Subcutaneous adipose tissue (tissue), 4 donors: ENCODE data around the gene ETNK1. TPM values are rescaled to one million over a fixed set of nuclear protein-coding genes. Genes with fewer than 3 reads are reported as not detected.

ENCODE experiments used
- total RNA-seq, 4 donors: library from RNA; depleted of rRNA; stranded (reverse); fragments of >200 nt; gene quantifications; one replicate each; pipeline ENCODE4 v1.1.0, GENCODE V29; 2016
- TF ChIP-seq, protein P1 (sequence below): fragments of 450-650 bp; IDR thresholded peaks from one replicate; pipeline ENCODE4 v1.5.1; 2016; ENCODE audit warnings: low read depth, mild to moderate bottlenecking, control low read depth, antibody characterized with exemption, moderate library complexity

Gene ETNK1
- total RNA-seq, 4 donors from 2014 or later: 31.6 to 80.6 (median 38.6) TPM

GRCh38 chr12:22635812-22636211, 10.8 kb downstream of the ETNK1 start:
- TF ChIP-seq, protein P1, sequence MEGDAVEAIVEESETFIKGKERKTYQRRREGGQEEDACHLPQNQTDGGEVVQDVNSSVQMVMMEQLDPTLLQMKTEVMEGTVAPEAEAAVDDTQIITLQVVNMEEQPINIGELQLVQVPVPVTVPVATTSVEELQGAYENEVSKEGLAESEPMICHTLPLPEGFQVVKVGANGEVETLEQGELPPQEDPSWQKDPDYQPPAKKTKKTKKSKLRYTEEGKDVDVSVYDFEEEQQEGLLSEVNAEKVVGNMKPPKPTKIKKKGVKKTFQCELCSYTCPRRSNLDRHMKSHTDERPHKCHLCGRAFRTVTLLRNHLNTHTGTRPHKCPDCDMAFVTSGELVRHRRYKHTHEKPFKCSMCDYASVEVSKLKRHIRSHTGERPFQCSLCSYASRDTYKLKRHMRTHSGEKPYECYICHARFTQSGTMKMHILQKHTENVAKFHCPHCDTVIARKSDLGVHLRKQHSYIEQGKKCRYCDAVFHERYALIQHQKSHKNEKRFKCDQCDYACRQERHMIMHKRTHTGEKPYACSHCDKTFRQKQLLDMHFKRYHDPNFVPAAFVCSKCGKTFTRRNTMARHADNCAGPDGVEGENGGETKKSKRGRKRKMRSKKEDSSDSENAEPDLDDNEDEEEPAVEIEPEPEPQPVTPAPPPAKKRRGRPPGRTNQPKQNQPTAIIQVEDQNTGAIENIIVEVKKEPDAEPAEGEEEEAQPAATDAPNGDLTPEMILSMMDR: no peak

GRCh38 chr12:22640851-22641250, 15.9 kb downstream of the ETNK1 start:
- TF ChIP-seq, protein P1: no peak

GRCh38 chr12:22641353-22642053, 16.5 kb downstream of the ETNK1 start:
- TF ChIP-seq, protein P1: no peak

- TF ChIP-seq, protein P1: no peak
Measured at GRCh38 chr12:22648668-22649067, 23.7 kb downstream of the ETNK1 start.

DNA sequence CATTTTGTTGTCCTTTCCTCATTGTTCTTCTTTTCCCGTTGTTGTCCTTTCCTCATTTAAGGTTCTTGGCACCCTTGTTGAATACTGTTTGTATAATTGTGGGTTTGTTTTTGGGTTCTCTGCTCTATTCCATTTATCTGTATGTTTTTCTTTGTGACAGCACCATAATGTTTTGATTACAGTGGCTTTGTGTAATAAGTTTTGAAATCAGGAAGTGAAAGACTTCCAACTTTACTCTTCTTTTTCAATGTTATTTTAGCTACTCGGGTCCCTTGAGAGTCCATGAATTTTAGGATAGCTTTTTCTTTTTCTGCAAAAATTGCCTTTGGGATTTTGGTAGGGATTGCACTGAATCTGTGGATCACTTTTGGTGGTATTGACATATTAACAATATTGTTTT, 28.1 kb downstream of the ETNK1 start:
- TF ChIP-seq, protein P1: no peak

GRCh38 chr12:22653791-22654190, 28.8 kb downstream of the ETNK1 start:
- TF ChIP-seq, protein P1: no peak

DNA sequence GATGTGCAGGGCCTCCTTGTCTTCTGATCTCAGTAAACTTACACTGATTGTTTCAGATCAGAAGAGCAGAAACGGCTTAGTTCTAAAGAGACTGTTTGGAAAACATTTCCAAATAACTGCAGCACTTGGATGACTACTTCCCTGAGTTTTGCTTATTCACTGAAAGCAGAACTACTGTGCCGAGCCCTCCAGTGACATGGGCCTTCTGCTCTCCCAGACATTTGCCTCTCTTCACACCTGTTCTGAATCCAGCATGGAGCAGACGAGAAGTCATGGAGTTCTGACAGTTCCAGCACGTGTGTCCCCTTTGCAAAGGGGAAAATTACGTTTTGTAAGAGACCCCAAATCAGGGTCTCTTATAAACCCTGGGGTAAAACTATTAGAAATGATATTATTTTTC, 31.4 kb downstream of the ETNK1 start:
- TF ChIP-seq, protein P1: no peak
